HepG2 (cell line): ENCODE data around the gene JOSD2. TPM values are rescaled to one million over a fixed set of nuclear protein-coding genes. Genes with fewer than 3 reads are reported as not detected.

ENCODE experiments used
- ATAC-seq: fragments of 200-7000 bp; cut with Tn5 transposase; 3 replicates; pipeline ENCODE4 v1.9.1; 2020; ENCODE audit warnings: mild to moderate bottlenecking, moderate library complexity
- BruUV-seq: library from RNA; stranded (reverse); fragments of 400-500 nt; replicated peaks from 2 replicates; lab custom pipeline; 2021; lab: Mats Ljungman, UMichigan
- CTCF ChIA-PET: fragments of 300-600 bp; formaldehyde crosslinking; extraction: SDS; loops from one replicate; lab custom pipeline; 2021; ENCODE audit warnings: low total read pairs, inconsistent platforms, low intra/inter-chr PET ratio; lab: Yijun Ruan, JAX
- POLR2A ChIA-PET: fragments of 350-600 bp; sonication (Branson Sonifier 250); formaldehyde crosslinking; loops from one replicate; lab custom pipeline; 2020; ENCODE audit warnings: antibody characterized with exemption, inconsistent platforms; lab: Yijun Ruan, JAX
- DNase-seq: peaks from one replicate; pipeline ENCODE4 v3.0.0-alpha.2; 2015; ENCODE audit warnings: low spot score
- FAIRE-seq: peaks from 3 replicates; lab custom pipeline; 2011; peaks lifted over from hg19 to GRCh38; lab: Jason Lieb, UNC
- H2AFZ ChIP-seq: one replicate; pipeline ENCODE4 v1.6.1; 2011; ENCODE audit warnings: low read length, inconsistent platforms
- H3K27ac ChIP-seq: fragments of 300-600 bp; 3 replicates; pipeline ENCODE4 v1.8.0; 2011; ENCODE audit warnings: mixed run types, mild to moderate bottlenecking, mixed read lengths, low read length, inconsistent platforms; ENCODE audit not compliant: insufficient read depth; ENCODE audit errors: extremely low read length
- H3K27me3 ChIP-seq, 2 experiments: fragments of 200-600 bp in 1 of 2; 2 replicates in 1 of 2; 3 replicates in 1 of 2; pipeline versions ENCODE4 v1.6.0 to v1.8.0; 2011; ENCODE audit warnings: low read length in 2 of 2, mild to moderate bottlenecking in 2 of 2, moderate library complexity in 2 of 2, inconsistent platforms in 1 of 2; ENCODE audit not compliant: insufficient read depth in 2 of 2, control insufficient read depth in 1 of 2
- H3K36me3 ChIP-seq, 2 experiments: fragments of 200-600 bp in 1 of 2; replicated peaks in 1 of 2; 2 replicates in 1 of 2; 3 replicates in 1 of 2; pipeline versions ENCODE4 v1.5.1 to v1.8.0; 2011; ENCODE audit warnings: low read length in 2 of 2, inconsistent platforms in 1 of 2; ENCODE audit not compliant: insufficient read depth in 2 of 2, control insufficient read depth in 1 of 2
- H3K4me1 ChIP-seq: 2 replicates; pipeline ENCODE4 v1.5.1; 2012; ENCODE audit warnings: low read length, inconsistent platforms; ENCODE audit not compliant: insufficient read depth
- H3K4me2 ChIP-seq: 2 replicates; pipeline ENCODE4 v1.6.0; 2011; ENCODE audit warnings: low read depth, low read length, inconsistent platforms
- H3K4me3 ChIP-seq, 3 experiments: fragments of 200-600 bp in 1 of 3; sonication (generic), shearing (Covaris generic) in 1 of 3; replicated peaks in 1 of 3; 2 replicates each; pipeline ENCODE4 v1.5.1; 2011 to 2016; ENCODE audit warnings: low read length in 3 of 3, inconsistent platforms in 2 of 3, low read depth in 2 of 3, mild to moderate bottlenecking in 2 of 3, control low read depth in 1 of 3, mixed read lengths in 1 of 3; ENCODE audit not compliant: insufficient read depth in 1 of 3
- H3K79me2 ChIP-seq: one replicate; pipeline ENCODE4 v1.6.1; 2011; ENCODE audit warnings: low read length, inconsistent platforms; ENCODE audit not compliant: insufficient read depth
- H3K9ac ChIP-seq: 2 replicates; pipeline ENCODE4 v1.6.0; 2011; ENCODE audit warnings: mild to moderate bottlenecking, low read depth, low read length, inconsistent platforms; ENCODE audit not compliant: insufficient read depth
- H3K9me3 ChIP-seq: 2 replicates; pipeline ENCODE4 v1.5.1; 2012; ENCODE audit warnings: mild to moderate bottlenecking, low read length
- H4K20me1 ChIP-seq: 2 replicates; pipeline ENCODE4 v1.6.0; 2011; ENCODE audit warnings: inconsistent platforms, mild to moderate bottlenecking, low read length, moderate library complexity; ENCODE audit not compliant: insufficient read depth
- BHLHE40 ChIP-seq: IDR thresholded peaks from 2 replicates; pipeline ENCODE4 v1.6.1; 2011; ENCODE audit warnings: low read length, improper control_type of control experiment
- CREBL2 ChIP-seq: sonication (generic); formaldehyde crosslinking; IDR thresholded peaks from 2 replicates; pipeline ENCODE4 v1.8.1; 2023; ENCODE audit warnings: missing genetic modification reagents, mild to moderate bottlenecking, borderline replicate concordance
- FOXA1 ChIP-seq, 2 experiments: fragments of 450-650 bp in 1 of 2; sonication (generic) in 1 of 2; formaldehyde crosslinking in 1 of 2; IDR thresholded peaks; 2 replicates each; pipeline versions ENCODE4 v1.4.0 to v1.6.1; 2016 to 2020; ENCODE audit warnings: missing genetic modification reagents in 1 of 2
- GFI1 ChIP-seq: sonication (generic); formaldehyde crosslinking; IDR thresholded peaks from 2 replicates; pipeline ENCODE4 v1.5.0; 2020; ENCODE audit warnings: missing genetic modification reagents, mild to moderate bottlenecking, borderline replicate concordance
- PAX8 ChIP-seq: sonication (generic); formaldehyde crosslinking; IDR thresholded peaks from 2 replicates; pipeline ENCODE4 v1.8.0; 2022; ENCODE audit warnings: mild to moderate bottlenecking, missing genetic modification reagents, borderline replicate concordance
- SMAD9 ChIP-seq: sonication (generic); formaldehyde crosslinking; IDR thresholded peaks from 2 replicates; pipeline ENCODE4 v1.5.1; 2020; ENCODE audit warnings: mild to moderate bottlenecking, missing genetic modification reagents
- STAG1 ChIP-seq: sonication (generic); formaldehyde crosslinking; IDR thresholded peaks from 2 replicates; pipeline ENCODE4 v1.4.0; 2020; ENCODE audit warnings: missing genetic modification reagents
- ZNF557 ChIP-seq: sonication (generic); formaldehyde crosslinking; IDR thresholded peaks from 2 replicates; pipeline ENCODE4 v1.4.0; 2020; ENCODE audit warnings: missing genetic modification reagents
- ZNF605 ChIP-seq: sonication (generic); formaldehyde crosslinking; IDR thresholded peaks from 2 replicates; pipeline ENCODE4 v1.8.0; 2022; ENCODE audit warnings: mild to moderate bottlenecking, missing genetic modification reagents
- WGBS: methylation state at CpG from one replicate; pipeline ENCODE4 v1.1.6; 2017; ENCODE audit warnings: low lambda C conversion rate; 5-methylcytosine and 5-hydroxymethylcytosine counted together
- in situ Hi-C: cut with HindIII; loops from 2 replicates; pipeline ENCODE4 v1.10.0; 2017; ENCODE audit warnings: low pct_unique_long_range_greater_than_20kb; ENCODE audit not compliant: extremely low pct_ligation_motif_present
- intact Hi-C: fragments of 100-400 bp; cut with micrococcal nuclease; formaldehyde crosslinking; loops from one replicate; pipeline ENCODE4 v1.10.0; 2022; ENCODE audit not compliant: unreplicated experiment
- polyA plus RNA-seq, 8 experiments: library from polyadenylated mRNA; depleted of rRNA in 3 of 8; stranded (reverse) in 7 of 8; unstranded in 1 of 8; fragments of >200 nt; fragmentation: Illumina TruSeq in 4 of 8; extraction: Trizol in 4 of 8; gene quantifications; 2 replicates each; pipeline versions ENCODE4 v1.2.1 to v1.2.3, GENCODE V29; 2011 to 2016; ENCODE audit warnings: low read depth in 4 of 8, missing spikeins in 1 of 8, mixed read lengths in 1 of 8; ENCODE audit not compliant: insufficient read depth in 1 of 8
- total RNA-seq, 5 experiments: library from RNA; depleted of rRNA; stranded (reverse); fragments of >200 nt; fragmentation: Illumina TruSeq; extraction: Trizol; gene quantifications; 2 replicates each; pipeline ENCODE4 v1.2.3, GENCODE V29; 2016; ENCODE audit warnings: low read depth in 1 of 5

The JOSD2 gene
- total and polyA plus RNA-seq, 2 of the 13 experiments (the other 11 are each of a cell fraction or from before 2014, with no cell fraction given), result 2.0 to 4.1 TPM

- no peak for TF ChIP-seq FOXA1 (IDR thresholded peaks at IDR 0.05)
- TF ChIP-seq FOXA1 (CRISPR knock-in tag; IDR thresholded peaks at IDR 0.05), result no peak
- TF ChIP-seq STAG1 (CRISPR knock-in tag), result no peak
Observed at GRCh38 chr19:50511069-50511822, at the start of gene JOSD2 (continued).

DNA sequence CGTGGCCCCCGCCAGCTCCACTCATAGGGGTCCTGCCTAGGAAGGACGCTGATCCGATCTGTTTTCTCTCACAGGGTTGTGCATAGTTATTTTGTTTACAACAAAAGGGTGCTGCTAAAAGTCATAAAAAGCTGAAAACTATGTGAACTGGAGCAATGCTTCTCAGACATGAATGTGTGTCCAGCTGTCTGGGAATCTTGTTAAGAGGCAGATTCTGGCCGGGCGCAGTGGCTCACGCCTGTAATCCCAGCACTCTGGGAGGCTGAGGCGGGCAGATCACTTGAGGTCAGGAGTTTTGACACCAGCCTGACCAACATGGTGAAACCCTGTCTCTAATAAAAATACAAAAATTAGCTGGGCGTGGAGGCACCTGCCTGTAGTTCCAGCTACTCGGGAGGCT, 48.6 kb upstream of the JOSD2 start:
- Histone ChIP-seq H3K4me1 (peaks cover 13% of the 10 kb centered on the region), H3K4me2 (no peak overlapping the region), H3K4me3 (no peak overlapping the region), H3K9ac (no peak overlapping the region), H4K20me1 (no peaks in the 10 kb centered on the region), H3K27ac (no peak overlapping the region), H3K27me3 (peaks cover 4 to 31% of the 10 kb centered on the region in 2 experiments; a peak in 4 of 5 replicates), H3K36me3 (no peaks in the 10 kb centered on the region), H2AFZ (no peak overlapping the region), H3K79me2 (no peaks in the 10 kb centered on the region), H3K9me3 (no peaks in the 10 kb centered on the region)
- ATAC-seq, result no peak
- in situ Hi-C loops, result no loop called here
- TF ChIP-seq BHLHE40 (no peak), CREBL2 (CRISPR knock-in tag) (no peak), SMAD9 (CRISPR knock-in tag) (no peak), PAX8 (CRISPR knock-in tag) (no peak), ZNF605 (CRISPR knock-in tag) (no peak), ZNF557 (no peak), GFI1 (CRISPR knock-in tag) (no peak)
- whole genome bisulfite sequencing, result 39% methylated on average over 10 of the region's 10 CpGs
- no TSS peak for BruUV-seq
- ChIA-PET POLR2A (no interaction called here), CTCF (interaction anchor here (1.4 kb wide), 1 partner anchor 22 kb away, joined by 4 read pairs; no protein-coding TSS in a partner anchor)
- no peak for FAIRE-seq
- intact Hi-C loops, result loop anchor here (10.0 kb wide), 1 partner anchor 1735 kb away; the partner anchor contains the start of gene ZNF480
- DNase-seq, result no peak
